Measurements from ENCODE around the gene TULP4. TPM values are rescaled to one million over a fixed set of nuclear protein-coding genes. Genes with fewer than 3 reads are reported as not detected.

The TULP4 gene
- total RNA-seq, 1 donor from 2014 or later, result 104 TPM

DNA sequence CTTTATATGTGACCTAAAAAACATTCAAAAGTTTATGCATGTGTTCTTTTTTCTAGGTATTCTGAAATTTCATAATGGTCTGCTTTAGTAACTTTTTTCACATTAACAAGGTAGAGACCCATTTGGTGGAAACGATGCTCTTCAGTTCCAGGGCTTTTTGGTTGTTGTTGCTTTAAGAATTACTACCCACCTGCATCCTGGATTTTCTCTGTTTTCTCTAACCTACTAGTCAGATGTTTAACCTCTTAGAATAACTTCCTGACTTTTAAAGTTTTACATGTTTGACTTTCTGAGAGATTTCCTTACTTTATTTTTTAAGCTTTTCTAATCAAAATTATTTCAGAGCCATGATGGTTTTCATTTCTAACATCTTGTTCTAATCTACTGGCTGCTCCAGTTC, 14.9 kb downstream of the TULP4 start:
- Histone ChIP-seq H3K4me1 (peaks cover 21% of the 10 kb centered on the region), H3K4me3 (no peak overlapping the region), H3K27me3 (ENCODE audit: low read depth) (no peaks in the 10 kb centered on the region), H3K27ac (no peak overlapping the region), H3K9me3 (no peaks in the 10 kb centered on the region), H3K36me3 (no peaks in the 10 kb centered on the region)
- TF ChIP-seq, protein P1, sequence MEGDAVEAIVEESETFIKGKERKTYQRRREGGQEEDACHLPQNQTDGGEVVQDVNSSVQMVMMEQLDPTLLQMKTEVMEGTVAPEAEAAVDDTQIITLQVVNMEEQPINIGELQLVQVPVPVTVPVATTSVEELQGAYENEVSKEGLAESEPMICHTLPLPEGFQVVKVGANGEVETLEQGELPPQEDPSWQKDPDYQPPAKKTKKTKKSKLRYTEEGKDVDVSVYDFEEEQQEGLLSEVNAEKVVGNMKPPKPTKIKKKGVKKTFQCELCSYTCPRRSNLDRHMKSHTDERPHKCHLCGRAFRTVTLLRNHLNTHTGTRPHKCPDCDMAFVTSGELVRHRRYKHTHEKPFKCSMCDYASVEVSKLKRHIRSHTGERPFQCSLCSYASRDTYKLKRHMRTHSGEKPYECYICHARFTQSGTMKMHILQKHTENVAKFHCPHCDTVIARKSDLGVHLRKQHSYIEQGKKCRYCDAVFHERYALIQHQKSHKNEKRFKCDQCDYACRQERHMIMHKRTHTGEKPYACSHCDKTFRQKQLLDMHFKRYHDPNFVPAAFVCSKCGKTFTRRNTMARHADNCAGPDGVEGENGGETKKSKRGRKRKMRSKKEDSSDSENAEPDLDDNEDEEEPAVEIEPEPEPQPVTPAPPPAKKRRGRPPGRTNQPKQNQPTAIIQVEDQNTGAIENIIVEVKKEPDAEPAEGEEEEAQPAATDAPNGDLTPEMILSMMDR (IDR thresholded peaks at IDR 0.05), result no peak
- intact Hi-C loops (cut with DNase I), result no loop called here
- ATAC-seq, result no peak
- DNase-seq, result no peak

DNA sequence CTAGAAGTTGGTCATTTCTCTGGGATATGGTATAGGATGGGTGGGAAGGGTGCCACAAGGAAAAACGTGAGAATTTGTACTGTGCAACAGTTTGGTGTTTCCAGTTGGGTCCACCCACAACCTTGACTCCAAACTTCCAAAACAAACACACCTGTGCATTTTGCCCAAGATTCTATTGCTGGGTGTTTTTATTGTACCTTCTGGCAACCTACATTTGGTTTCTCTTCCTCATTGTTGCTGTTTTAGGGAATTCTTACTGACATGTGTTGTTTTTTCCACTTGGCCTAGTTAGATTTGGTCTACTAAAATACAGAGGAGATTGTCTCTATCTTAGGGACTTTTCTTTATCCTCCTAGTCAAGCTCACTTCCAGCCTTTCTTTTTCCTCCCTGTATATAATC, 16.7 kb downstream of the TULP4 start:
- H3K4me1 ChIP-seq, result peaks cover 6% of the 10 kb centered on the region
- no peak overlapping the region for H3K4me3 ChIP-seq
- H3K27me3 ChIP-seq (ENCODE audit: low read depth), result no peaks in the 10 kb centered on the region
- intact Hi-C loops (cut with DNase I), result no loop called here
- no peak overlapping the region for H3K27ac ChIP-seq
- TF ChIP-seq, protein P1 (IDR thresholded peaks at IDR 0.05), result no peak
- ATAC-seq (no peak), DNase-seq (no peak)
- H3K36me3 ChIP-seq, result no peaks in the 10 kb centered on the region
- no peaks in the 10 kb centered on the region for H3K9me3 ChIP-seq

DNA sequence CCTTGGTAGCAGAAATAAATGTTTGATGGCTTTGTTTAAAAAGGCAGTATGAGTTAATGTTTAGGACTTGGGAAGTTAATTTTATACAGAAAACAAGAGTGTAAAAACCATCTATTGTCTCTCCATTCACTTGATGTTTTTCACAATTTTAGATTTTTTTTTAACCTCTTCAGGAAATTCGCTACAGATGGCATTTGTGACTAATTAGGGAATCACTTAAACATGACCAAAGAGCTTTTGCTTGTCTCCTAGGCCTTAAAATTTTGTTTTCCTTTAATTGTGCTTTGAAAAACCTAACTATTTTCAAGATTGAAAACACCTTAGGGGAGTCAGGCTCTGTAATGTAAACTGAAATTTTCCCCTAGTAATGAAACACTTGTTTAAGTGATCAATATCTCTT, 17.3 kb downstream of the TULP4 start:
- Histone ChIP-seq H3K27ac (no peak overlapping the region), H3K4me1 (peaks cover 2% of the 10 kb centered on the region), H3K36me3 (no peaks in the 10 kb centered on the region), H3K4me3 (no peak overlapping the region), H3K27me3 (ENCODE audit: low read depth) (no peaks in the 10 kb centered on the region), H3K9me3 (no peaks in the 10 kb centered on the region)
- intact Hi-C loops (cut with DNase I), result no loop called here
- DNase-seq, result no peak
- ATAC-seq, result no peak
- TF ChIP-seq, protein P1 (IDR thresholded peaks at IDR 0.05), result no peak

DNA sequence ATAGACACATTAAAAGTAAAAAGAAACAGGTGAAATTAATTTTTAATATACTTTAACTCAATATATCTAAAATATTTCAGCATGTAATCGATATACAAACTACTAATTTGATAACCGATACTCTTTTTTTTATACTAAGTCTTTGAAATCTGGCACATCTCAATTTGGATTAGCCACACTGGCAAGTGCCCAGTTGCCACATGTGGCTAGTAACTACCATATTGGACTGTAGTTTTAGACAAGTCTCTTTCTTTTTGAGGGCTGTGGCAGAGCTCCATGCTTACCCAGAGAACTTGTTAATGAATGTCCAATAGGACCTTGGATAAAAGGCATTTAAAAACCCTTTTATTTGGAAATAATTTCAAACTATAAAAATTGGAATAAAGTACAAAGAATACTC, 17.8 kb downstream of the TULP4 start:
- Histone ChIP-seq H3K27ac (no peak overlapping the region), H3K4me1 (no peaks in the 10 kb centered on the region), H3K36me3 (no peaks in the 10 kb centered on the region), H3K4me3 (no peak overlapping the region), H3K9me3 (no peaks in the 10 kb centered on the region), H3K27me3 (ENCODE audit: low read depth) (no peaks in the 10 kb centered on the region)
- intact Hi-C loops (cut with DNase I), result no loop called here
- TF ChIP-seq, protein P1 (IDR thresholded peaks at IDR 0.05), result no peak
- DNase-seq (no peak), ATAC-seq (no peak)

DNA sequence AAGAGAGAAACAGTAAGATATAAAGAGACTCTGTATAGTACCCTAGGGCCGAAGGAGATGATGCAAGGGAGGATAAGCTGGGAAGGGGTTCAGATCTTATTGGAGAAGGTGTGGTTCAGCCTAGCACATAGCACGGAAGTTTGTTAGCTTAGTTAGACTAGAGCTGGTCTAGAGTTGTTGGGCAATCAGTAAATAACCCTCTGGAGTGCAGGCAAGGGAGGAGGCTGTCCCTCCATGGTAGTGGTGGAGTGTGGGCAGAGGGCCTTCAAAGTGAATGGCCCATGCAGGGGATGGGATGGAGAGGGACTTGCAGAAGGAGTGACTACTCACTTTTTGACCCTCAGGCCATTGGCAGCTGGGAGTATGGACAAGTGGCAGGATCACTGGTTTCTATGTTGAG, 20.0 kb downstream of the TULP4 start:
- H3K9me3 ChIP-seq, result no peaks in the 10 kb centered on the region
- H3K27ac ChIP-seq, result no peak overlapping the region
- ATAC-seq (peak; percentile 82 to 90), DNase-seq (no peak)
- H3K4me3 ChIP-seq, result no peak overlapping the region
- TF ChIP-seq, protein P1 (IDR thresholded peaks at IDR 0.05), result no peak
- no peaks in the 10 kb centered on the region for H3K27me3 ChIP-seq (ENCODE audit: low read depth)
- H3K4me1 ChIP-seq, result no peaks in the 10 kb centered on the region
- no peaks in the 10 kb centered on the region for H3K36me3 ChIP-seq
- intact Hi-C loops (cut with DNase I), result no loop called here

DNA sequence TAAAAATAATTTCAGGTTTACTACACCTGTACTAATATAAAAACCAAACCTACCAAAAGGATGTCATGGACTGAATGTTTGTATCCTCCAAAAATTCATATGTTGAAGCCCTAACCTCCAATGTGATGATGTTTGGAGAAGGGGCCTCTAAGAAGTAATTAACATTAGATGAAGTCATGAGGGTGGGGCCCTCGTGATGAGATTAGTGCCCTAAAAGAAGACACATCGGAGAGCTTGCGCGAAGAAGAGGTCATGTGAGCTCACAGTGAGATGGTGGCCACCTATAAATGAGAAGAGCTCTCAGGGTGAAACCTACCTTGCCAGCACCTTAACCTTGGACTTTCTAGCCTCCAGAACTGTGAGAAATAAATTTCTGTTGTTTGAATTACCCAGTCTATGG, 20.8 kb downstream of the TULP4 start:
- Histone ChIP-seq H3K36me3 (no peaks in the 10 kb centered on the region), H3K4me3 (no peak overlapping the region), H3K27me3 (ENCODE audit: low read depth) (no peaks in the 10 kb centered on the region), H3K4me1 (no peaks in the 10 kb centered on the region), H3K9me3 (no peaks in the 10 kb centered on the region), H3K27ac (no peak overlapping the region)
- ATAC-seq (no peak), DNase-seq (no peak)
- intact Hi-C loops (cut with DNase I), result no loop called here
- TF ChIP-seq, protein P1 (IDR thresholded peaks at IDR 0.05), result no peak
